PFSK-1 (cell line): ENCODE data around the gene PCDHGB4.

ENCODE experiments used
- FOXP2 ChIP-seq: optimal IDR thresholded peaks from 2 replicates; pipeline ENCODE3; 2011; ENCODE audit warnings: borderline replicate concordance, control low read depth, inconsistent platforms; ENCODE audit not compliant: insufficient read depth; ENCODE audit errors: extremely low read length, extremely low read depth
- POLR2AphosphoS5 ChIP-seq: IDR thresholded peaks from 2 replicates; pipeline ENCODE4 v1.6.1; 2012; ENCODE audit warnings: low read depth, mild to moderate bottlenecking, control low read depth, low read length, moderate library complexity
- SIN3A ChIP-seq: IDR thresholded peaks from 2 replicates; pipeline ENCODE4 v1.6.1; 2012; ENCODE audit warnings: mild to moderate bottlenecking, low read length, moderate library complexity, borderline replicate concordance; ENCODE audit not compliant: insufficient read depth
- TAF1 ChIP-seq: IDR thresholded peaks from 2 replicates; pipeline ENCODE4 v1.6.1; 2012; ENCODE audit warnings: low read length, control low read depth, borderline replicate concordance; ENCODE audit not compliant: insufficient read depth
- TF ChIP-seq, protein P1 (sequence below), 2 experiments: IDR thresholded peaks; 2 replicates each; pipeline versions ENCODE4 v1.6.1 to v1.8.0; 2011 to 2012; ENCODE audit warnings: low read depth in 2 of 2, low read length in 2 of 2, control low read depth in 1 of 2, inconsistent platforms in 1 of 2, mild to moderate bottlenecking in 1 of 2, moderate library complexity in 1 of 2; ENCODE audit not compliant: insufficient read depth in 1 of 2

DNA sequence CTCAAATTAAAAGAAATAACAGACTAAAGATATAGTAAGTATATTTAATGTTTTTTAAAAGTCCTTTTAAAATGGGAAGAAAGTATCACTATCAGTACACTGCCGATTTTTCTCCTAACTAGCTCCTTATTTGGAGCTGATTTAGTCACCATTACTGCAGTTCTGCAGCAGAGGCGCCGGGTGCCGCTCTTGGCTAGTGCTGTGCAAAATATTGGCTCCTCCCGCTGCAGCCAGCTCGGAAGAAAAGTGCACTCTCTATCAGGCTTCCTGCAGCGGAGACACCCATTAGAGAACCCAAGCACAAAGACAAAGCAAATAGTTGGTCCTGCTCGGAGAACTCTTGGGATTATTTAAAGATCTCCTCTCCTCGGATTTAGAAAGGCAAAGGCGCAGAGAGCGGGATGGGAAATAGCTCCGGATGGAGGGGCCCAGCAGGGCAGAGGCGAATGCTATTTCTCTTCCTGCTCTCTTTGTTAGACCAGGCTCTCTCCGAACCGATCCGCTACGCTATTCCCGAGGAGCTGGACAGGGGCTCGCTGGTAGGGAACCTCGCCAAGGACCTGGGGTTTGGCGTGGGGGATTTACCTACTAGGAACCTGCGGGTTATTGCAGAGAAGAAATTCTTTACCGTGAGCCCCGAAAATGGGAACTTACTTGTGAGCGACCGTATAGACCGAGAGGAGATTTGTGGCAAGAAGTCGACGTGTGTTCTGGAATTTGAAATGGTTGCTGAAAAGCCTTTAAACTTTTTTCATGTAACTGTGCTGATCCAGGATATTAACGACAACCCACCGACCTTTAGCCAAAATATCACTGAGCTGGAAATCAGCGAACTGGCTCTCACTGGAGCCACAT is 17.3 kb upstream of the PCDHGB4 start, which contains the start of gene PCDHGB3:
- TF ChIP-seq POLR2AphosphoS5 (no peak), FOXP2 (no peak), TAF1 (no peak), SIN3A (no peak)
- TF ChIP-seq, protein P1, sequence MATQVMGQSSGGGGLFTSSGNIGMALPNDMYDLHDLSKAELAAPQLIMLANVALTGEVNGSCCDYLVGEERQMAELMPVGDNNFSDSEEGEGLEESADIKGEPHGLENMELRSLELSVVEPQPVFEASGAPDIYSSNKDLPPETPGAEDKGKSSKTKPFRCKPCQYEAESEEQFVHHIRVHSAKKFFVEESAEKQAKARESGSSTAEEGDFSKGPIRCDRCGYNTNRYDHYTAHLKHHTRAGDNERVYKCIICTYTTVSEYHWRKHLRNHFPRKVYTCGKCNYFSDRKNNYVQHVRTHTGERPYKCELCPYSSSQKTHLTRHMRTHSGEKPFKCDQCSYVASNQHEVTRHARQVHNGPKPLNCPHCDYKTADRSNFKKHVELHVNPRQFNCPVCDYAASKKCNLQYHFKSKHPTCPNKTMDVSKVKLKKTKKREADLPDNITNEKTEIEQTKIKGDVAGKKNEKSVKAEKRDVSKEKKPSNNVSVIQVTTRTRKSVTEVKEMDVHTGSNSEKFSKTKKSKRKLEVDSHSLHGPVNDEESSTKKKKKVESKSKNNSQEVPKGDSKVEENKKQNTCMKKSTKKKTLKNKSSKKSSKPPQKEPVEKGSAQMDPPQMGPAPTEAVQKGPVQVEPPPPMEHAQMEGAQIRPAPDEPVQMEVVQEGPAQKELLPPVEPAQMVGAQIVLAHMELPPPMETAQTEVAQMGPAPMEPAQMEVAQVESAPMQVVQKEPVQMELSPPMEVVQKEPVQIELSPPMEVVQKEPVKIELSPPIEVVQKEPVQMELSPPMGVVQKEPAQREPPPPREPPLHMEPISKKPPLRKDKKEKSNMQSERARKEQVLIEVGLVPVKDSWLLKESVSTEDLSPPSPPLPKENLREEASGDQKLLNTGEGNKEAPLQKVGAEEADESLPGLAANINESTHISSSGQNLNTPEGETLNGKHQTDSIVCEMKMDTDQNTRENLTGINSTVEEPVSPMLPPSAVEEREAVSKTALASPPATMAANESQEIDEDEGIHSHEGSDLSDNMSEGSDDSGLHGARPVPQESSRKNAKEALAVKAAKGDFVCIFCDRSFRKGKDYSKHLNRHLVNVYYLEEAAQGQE (IDR thresholded peaks at IDR 0.05; ENCODE audit: insufficient read depth in 1 of 2, low read depth in 2 of 2, low read length in 2 of 2): no peak
